Measurements from ENCODE around the gene PRC1.
"Not testable (repeated sequence)": the region's sequence is repeated elsewhere in the genome, so short reads cannot be mapped to it uniquely, and the experiment has no call there.

Gene PRC1, protein sequence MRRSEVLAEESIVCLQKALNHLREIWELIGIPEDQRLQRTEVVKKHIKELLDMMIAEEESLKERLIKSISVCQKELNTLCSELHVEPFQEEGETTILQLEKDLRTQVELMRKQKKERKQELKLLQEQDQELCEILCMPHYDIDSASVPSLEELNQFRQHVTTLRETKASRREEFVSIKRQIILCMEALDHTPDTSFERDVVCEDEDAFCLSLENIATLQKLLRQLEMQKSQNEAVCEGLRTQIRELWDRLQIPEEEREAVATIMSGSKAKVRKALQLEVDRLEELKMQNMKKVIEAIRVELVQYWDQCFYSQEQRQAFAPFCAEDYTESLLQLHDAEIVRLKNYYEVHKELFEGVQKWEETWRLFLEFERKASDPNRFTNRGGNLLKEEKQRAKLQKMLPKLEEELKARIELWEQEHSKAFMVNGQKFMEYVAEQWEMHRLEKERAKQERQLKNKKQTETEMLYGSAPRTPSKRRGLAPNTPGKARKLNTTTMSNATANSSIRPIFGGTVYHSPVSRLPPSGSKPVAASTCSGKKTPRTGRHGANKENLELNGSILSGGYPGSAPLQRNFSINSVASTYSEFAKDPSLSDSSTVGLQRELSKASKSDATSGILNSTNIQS

GRCh38 chr15:90994417-90995311 is at the start of gene PRC1:
Gene PRC1, minus strand, starts transcription at chr15:90994535. Its CDS starts 118 bp downstream, at chr15:90994417.
- peak; percentile 91 to 93 (median 92) for DNase-seq

DNA sequence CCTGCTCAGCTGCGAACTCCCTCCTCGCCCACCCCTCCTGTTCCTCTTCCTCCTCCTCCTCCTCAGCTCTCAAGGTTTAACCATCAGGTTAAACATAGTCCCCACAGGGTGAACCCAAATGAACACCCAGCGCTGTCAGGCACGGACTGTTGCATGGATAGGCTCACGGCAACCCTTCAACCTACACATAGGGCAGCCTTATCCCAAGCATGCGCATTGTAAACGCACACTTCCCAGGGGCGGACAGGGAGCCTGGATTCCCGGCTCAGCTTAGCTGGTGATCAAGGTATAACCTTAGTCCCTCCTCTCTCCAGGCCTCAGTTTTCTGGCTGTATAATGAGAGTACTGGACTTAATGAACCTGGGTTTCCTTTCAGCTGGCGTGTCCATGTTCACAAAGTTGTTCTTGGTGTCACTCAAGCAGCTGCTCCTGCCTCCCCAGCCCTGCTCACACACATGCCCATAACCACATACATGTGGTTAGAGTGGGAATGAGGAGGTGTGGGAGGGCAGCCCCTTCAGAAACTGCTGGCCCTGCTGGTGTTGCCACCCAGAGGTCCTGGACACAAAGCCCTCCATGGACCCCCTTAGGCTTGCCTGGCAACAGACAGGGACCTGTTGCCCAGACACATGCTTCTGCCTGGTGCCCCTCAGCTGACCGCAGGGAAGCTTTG is 49.0 kb upstream of the PRC1 start:
- DNase-seq: no peak

GRCh38 chr15:91040856-91041255 is 46.5 kb upstream of the PRC1 start:
- no peak for DNase-seq

- no peak for DNase-seq
Measured at GRCh38 chr15:91039996-91040395, 45.7 kb upstream of the PRC1 start.

- DNase-seq: peak in 2 of 4 experiments; percentile 19 to 43
Measured at GRCh38 chr15:91032919-91033803, 38.8 kb upstream of the PRC1 start.

GRCh38 chr15:91031796-91032195 is 37.5 kb upstream of the PRC1 start:
- no peak for DNase-seq

DNA sequence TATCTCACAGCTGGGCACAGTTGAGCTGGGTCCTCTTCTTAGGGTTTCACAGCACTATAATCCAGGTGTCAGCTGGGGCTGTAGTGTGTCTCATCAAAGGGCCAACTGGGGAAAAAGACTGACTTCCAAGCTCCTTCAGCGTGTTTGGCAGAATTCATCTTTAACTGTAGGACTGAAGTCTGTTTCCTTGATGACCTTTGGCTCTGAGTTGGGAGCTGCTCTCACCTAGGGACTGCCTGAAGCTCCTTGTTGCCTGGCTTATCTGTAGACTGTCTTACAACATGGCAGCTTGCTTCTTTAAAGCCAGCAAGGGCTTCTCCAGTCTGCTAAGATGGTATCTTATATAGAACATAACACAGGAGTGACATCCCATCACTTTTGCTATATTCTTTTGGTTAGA is 33.3 kb upstream of the PRC1 start:
- no peak for DNase-seq

DNA sequence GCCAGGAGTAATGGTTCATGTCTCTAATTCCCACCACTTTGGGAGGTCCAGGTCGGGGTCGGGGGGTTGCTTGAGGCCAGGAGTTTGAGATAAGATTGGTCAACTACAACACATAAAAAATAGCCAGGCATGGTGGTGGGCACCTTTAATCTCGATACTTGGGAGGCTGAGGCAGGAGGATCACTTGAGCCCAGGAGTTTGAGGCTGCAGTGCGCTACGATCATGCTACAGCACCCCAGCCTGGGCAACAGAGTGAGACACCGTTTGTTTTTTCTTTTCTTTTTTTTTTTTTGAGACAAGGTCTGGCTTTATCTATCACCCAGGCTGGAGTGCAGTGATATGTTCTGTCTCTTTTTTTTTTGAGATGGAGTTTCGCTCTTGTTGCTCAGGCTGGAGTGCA is 29.4 kb upstream of the PRC1 start:
- DNase-seq: no peak

GRCh38 chr15:91022832-91023129 is 28.4 kb upstream of the PRC1 start:
- DNase-seq: no peak

DNA sequence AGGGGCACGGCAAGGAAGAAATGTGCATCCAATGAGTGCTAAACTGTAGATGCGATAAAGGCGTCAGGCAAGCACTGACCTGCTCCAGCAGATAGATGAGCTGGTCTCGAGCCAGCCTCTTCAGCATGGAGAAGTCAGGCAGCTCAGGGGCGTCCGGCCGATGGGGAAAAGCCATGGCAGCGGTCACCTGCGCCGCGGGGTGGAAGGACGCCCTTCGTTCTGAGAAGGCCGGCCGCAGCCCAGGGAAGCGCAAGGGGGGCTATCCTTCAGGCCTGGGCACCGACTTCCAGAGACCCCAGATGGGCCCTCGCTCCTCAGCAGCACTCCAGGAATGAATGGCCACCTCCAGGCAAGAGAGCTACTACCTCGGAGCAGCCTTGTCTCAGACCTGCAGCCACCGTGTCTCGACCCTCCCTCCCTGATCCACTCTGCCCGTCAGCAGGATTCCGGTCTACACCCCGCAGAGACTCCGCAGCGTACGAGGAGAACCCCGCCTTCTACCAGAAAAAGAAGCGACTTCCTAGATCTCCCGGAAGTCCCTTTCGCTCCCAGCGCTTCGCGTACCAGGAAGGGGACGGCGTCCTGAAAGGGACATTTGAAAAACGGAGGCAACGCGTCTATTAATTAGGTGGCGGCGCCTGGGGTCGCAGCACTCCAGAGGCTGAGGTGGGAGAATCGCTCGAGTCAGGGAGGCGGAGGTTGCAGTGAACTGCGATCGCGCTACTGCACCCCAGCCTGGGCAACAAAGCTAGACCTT is 27.9 kb upstream of the PRC1 start, which contains the start of gene VPS33B:
Gene VPS33B, minus strand, starts transcription at position 520 of the 757 bp plus-strand sequence. Its CDS starts 345 bp downstream, at position 175.
- peak; percentile 25 to 55 (median 42) for DNase-seq

- no peak for DNase-seq
Measured at GRCh38 chr15:91021516-91022074, 27.3 kb upstream of the PRC1 start.

DNA sequence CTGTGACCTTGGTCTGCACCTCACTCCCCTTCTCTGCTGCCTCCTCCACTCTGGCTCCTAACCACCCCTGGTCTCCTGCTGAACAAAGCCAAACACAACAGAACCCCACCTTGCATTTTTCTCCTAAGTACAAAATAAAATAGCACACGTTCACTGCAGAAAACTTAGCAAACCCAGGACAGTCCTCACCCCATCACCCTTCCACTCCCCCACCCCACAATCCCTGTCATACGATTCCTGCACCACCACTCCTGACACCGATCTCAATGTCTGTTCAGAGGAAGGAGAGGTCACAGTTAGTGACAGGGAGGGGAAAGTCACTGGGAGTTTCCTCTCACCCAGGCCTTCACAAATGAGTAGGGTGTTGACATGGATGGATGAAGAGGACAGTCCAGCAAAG is 23.8 kb upstream of the PRC1 start:
- no peak for DNase-seq

GRCh38 chr15:91017716-91018115 is 23.4 kb upstream of the PRC1 start:
- no peak for DNase-seq

DNA sequence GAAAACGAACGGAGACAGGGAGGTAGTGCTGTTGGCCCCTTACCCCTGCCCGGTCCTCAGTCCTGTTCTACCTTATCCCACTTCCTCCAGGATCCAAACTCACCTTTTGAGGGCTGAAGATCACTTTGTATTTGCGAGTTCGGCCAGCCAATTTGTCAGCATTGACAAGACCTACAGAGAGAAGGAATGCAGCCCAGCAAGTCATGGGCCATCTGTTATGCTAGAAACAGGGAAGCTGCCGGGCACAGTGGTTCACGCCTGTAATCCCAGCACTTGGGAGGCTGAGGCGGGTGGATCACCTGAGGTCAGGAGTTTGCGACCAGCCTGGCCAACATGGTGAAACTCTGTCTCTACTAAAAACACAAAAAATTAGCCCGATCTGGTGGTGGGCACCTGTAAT is 19.4 kb upstream of the PRC1 start:
- DNase-seq: not testable (repeated sequence)

DNA sequence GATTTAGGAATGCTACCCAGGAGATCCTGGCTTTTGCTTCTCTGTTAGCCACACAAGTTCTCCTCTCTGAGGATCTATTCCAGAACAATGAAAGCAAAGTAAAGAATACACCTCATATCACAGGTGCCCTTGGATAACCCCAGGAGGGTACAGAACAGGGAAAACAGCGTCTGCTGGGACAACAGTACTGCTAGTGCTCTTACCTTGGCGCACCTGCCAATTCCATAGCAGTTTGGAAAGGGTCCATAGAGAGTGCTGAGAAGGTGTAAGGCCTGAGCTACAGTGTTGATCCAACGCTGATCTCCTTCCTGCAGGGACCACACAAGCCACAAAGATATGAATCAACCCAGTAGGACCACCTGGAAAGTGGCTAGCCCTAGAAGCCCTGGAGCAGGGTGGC is 12.9 kb upstream of the PRC1 start:
- DNase-seq: no peak

DNA sequence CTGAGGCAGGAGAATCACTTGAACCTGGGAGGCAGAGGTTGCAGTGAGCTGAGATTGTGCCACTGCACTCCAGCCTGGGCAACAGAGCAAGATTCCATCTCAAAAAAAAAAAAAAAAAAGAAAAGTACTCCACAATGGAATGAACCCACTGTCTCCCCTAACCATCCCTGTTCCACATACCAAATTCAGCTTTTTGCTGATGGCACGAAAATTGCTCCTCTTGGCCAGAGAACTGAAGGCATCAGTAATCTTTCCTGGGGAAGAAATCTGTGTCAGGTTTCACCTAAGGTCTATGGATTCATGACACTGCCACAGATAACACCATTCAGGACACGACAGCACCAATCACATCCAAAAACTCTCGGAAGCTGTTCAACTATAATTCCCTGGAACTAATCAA is 6.9 kb upstream of the PRC1 start:
- no peak for DNase-seq

DNA sequence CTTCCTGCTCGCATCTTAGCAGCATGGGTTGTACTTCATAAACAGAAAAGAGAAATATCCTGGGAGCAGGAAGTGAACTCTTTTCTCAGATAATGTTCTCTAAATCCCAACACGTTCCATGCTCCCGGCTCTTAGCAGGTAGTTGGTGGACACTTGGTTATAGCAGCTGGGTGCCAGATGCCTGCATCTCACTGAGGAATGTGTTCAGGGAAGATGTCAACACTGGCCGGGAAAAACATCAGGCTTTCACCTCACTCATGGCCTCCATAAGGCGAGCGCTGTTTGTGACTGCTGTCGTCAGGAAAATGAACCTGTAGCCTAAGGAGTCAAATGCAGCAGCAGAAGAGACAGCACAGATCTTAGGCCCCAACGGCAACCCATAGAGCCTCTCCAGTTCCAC is 4.4 kb upstream of the PRC1 start:
- DNase-seq: no peak

- DNase-seq: peak in 1 of 4 experiments; percentile 20
Measured at GRCh38 chr15:90994059-90994416, 297 bp downstream of the PRC1 start.

GRCh38 chr15:90991587-90992285 is 2.6 kb downstream of the PRC1 start:
- no peak for DNase-seq

DNA sequence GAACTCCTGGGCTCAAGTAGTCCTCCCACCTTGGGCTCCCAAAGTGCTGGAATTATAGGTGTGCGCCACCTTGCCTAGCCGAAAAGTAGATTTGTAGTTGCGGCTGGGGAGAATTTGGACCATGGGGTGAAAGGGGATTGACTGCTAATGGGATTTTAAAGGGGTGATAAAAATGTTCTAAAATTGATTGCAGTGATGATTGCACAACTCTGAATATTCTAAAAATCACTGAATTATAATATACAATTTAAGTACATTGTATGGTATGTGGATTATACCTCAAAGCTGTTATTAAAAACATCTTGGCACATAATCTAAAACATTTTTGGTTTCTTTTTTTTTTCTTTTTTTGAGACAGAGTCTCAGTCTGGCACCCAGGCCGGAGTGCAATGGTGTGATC is 3.9 kb downstream of the PRC1 start:
- DNase-seq: no peak

All from activated naive CD4-positive, alpha-beta T cell (primary cell).